Ovary (tissue), 9 donors: ENCODE results near the gene FER. TPM values are rescaled to one million over a fixed set of nuclear protein-coding genes. Genes with fewer than 3 reads are reported as not detected.

ENCODE experiments used
- DNase-seq, 5 donors: peaks; one replicate each; pipeline ENCODE4 v3.0.0-alpha.2; 2019 to 2020
- H3K27ac ChIP-seq, 2 donors: fragments of 200-600 bp; one replicate each; pipeline versions ENCODE4 v1.5.1 to v1.8.0; 2019 to 2022
- H3K27me3 ChIP-seq: fragments of 200-600 bp; one replicate; pipeline ENCODE4 v1.8.0; 2022
- H3K36me3 ChIP-seq: fragments of 200-600 bp; sonication (generic); one replicate; pipeline ENCODE4 v1.5.1; 2019
- H3K4me1 ChIP-seq: one replicate; pipeline ENCODE4 v1.8.1; 2013; ENCODE audit warnings: mild to moderate bottlenecking, moderate library complexity; ENCODE audit not compliant: insufficient read depth
- H3K4me3 ChIP-seq: fragments of 200-600 bp; sonication (generic); one replicate; pipeline ENCODE4 v1.5.1; 2017
- H3K9me3 ChIP-seq, 2 donors: fragments of 200-600 bp in 1 of 2; sonication (generic) in 1 of 2; one replicate each; pipeline versions ENCODE4 v1.5.1 to v1.8.1; 2013 to 2019; ENCODE audit warnings: mild to moderate bottlenecking in 1 of 2, moderate library complexity in 1 of 2
- CTCF ChIP-seq, 3 donors: fragments of 450-650 bp in 2 of 3; fragments of 200-600 bp in 1 of 3; IDR thresholded peaks; one replicate each; pipeline versions ENCODE4 v1.5.1 to v1.8.0; 2016 to 2022; ENCODE audit warnings: antibody characterized with exemption in 3 of 3, mild to moderate bottlenecking in 1 of 3
- EP300 ChIP-seq: sonication (generic); formaldehyde crosslinking; IDR thresholded peaks from one replicate; pipeline ENCODE4 v1.6.1; 2017; ENCODE audit warnings: antibody characterized with exemption
- POLR2A ChIP-seq: fragments of 450-650 bp; IDR thresholded peaks from one replicate; pipeline ENCODE4 v1.6.1; 2017; ENCODE audit warnings: antibody characterized with exemption, mild to moderate bottlenecking, moderate library complexity
- WGBS, 3 donors: extraction: QIAGEN DNeasy Blood & Tissue Kit in 1 of 3; methylation state at CpG; one replicate each; pipeline versions ENCODE4 v1.1.5 to v1.1.7; 2013 to 2017; 5-methylcytosine and 5-hydroxymethylcytosine counted together
- intact Hi-C, 4 donors: fragments of 100-400 bp; cut with DNase I; formaldehyde crosslinking; loops; one replicate each; pipeline versions ENCODE4 v1.11.0 to v1.15.1; 2022 to 2023
- polyA plus RNA-seq, 2 donors: library from polyadenylated mRNA; stranded (reverse); fragments of 200-250 nt in 1 of 2; fragments of 350-450 nt in 1 of 2; fragmentation: Illumina TruSeq in 1 of 2; extraction: RNeasy Lipid Tissue Mini Kit (QIAGEN cat#74804) in 1 of 2; gene quantifications; one replicate each; pipeline ENCODE4 v1.2.3, GENCODE V29; 2013 to 2014
- total RNA-seq, 7 donors: library from RNA; depleted of rRNA in 2 of 7; stranded (reverse); fragments of >200 nt in 2 of 7; fragmentation: NEBNext Ultra II Directional in 3 of 7; extraction: Animal tissue kit (Norgen Biotek cat#: 25700) in 3 of 7; gene quantifications; one replicate each; pipeline versions ENCODE4 v1.1.0 to v1.2.4, GENCODE V29; 2016 to 2023
- donor health status: DM: no; HTN: no; CAD: no; lungs with moderate emphysema.
- donor health status: DM: no; HTN: no; CAD: no.
- donor health status: Bipolar disorder and iron deficiency.
- donor health status: DM: yes; HTN: yes; CAD: no.
- donor health status: DM: no; HTN: no; CAD: no.
- donor health status: DM: yes; HTN: yes; CAD: no.

Gene FER
- total and polyA plus RNA-seq, 9 donors, result 3.0 to 36.0 (median 28.0) TPM

GRCh38 chr5:109035436-109035835 lies 287.7 kb downstream of the FER start:
- Histone ChIP-seq H3K27me3 (no peaks in the 10 kb centered on the region), H3K9me3 (no peaks in the 10 kb centered on the region), H3K27ac (no peak overlapping the region), H3K4me1 (no peaks in the 10 kb centered on the region), H3K36me3 (no peaks in the 10 kb centered on the region), H3K4me3 (no peak overlapping the region)
- TF ChIP-seq POLR2A, result no peak
- no peak for TF ChIP-seq EP300
- no peak for TF ChIP-seq CTCF (IDR thresholded peaks at IDR 0.05)
- 84 to 91% (median 85%) methylated on average over 4 of the region's 4 CpGs for WGBS, 3 donors
- intact Hi-C loops, result no loop called here
- no peak for DNase-seq

DNA sequence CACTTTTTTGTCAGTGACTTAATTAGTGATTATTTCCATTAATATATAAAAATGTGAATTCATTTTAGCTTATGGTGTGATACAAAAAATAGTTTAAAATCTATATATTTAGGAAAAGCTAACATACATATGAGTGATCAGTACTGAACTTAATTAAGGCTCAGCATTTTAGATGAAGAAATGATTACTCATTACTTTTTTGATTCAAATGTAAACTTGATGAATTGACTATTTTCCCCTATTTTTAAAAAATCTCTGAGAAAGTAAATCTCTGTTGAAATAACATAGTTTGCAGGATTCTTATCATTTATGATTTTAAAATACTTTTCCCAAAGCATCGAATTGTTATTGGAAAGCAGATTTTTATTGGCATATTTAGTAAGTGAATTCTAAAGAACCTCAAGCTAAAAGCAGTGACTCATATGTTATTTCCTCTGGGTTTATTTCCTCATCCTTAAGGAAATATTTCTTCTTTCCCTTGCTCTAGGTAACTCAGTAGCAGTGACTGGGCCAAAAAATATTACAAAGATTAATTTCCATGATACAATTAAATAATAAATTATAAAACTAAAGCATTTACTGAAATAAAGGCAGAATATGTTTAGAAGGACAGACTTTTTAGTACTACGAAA lies 290.6 kb downstream of the FER start:
- Histone ChIP-seq H3K4me1 (no peaks in the 10 kb centered on the region), H3K4me3 (no peak overlapping the region), H3K36me3 (no peaks in the 10 kb centered on the region), H3K27me3 (no peaks in the 10 kb centered on the region), H3K27ac (no peak overlapping the region), H3K9me3 (no peaks in the 10 kb centered on the region)
- no peak for TF ChIP-seq POLR2A
- no peak for TF ChIP-seq EP300
- TF ChIP-seq CTCF (IDR thresholded peaks at IDR 0.05), result no peak
- 72 to 88% (median 75%) methylated on average over 2 of the region's 2 CpGs for WGBS, 3 donors
- intact Hi-C loops, result no loop called here
- DNase-seq, result no peak

DNA sequence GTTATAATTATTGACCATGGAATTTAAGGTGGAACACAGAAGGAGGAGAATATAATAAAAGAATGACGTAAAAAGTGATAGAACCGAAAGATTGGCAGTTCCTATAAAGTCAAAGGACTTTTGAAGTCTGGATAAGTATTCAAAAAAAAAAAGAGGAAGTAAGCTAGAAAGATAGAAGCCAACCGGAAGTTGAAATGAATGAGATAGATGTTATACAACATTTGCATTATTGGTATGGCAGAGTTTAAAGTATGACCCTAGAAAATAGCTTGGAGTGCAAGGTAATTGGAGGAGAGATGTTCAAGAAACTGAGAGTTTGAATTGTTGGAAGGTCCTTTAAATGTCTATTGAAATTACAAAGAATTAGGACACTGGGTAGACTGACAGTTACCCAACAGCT lies 293.6 kb downstream of the FER start:
- WGBS, 3 donors, result 89 to 96% (median 94%) methylated on average over 3 of the region's 3 CpGs
- no peak for DNase-seq
- H3K36me3 ChIP-seq, result no peaks in the 10 kb centered on the region
- no peak overlapping the region for H3K27ac ChIP-seq
- no peaks in the 10 kb centered on the region for H3K9me3 ChIP-seq
- intact Hi-C loops, result no loop called here
- H3K27me3 ChIP-seq, result no peaks in the 10 kb centered on the region
- H3K4me1 ChIP-seq, result no peaks in the 10 kb centered on the region
- TF ChIP-seq EP300 (no peak), CTCF (IDR thresholded peaks at IDR 0.05) (no peak), POLR2A (no peak)
- no peak overlapping the region for H3K4me3 ChIP-seq

DNA sequence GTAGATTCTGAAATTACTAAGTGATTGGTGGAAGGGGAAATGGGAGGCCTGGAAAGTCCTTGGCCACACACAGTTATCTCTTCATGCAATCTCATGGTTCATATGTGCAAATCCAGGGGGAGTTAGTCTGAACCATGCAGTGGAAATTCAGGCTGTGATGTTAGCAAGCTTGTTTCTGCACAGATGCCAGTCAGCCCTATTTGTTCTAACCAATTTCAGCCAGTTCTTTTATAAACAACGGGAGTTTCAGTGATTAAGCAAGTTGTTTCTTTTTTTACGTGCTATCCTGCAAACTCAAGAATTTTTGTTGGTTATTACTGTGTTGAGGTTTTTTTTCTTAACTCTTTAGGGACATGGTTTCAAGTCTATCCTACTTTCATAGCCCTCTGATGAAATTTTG lies 298.0 kb downstream of the FER start:
- Histone ChIP-seq H3K27me3 (no peaks in the 10 kb centered on the region), H3K9me3 (no peaks in the 10 kb centered on the region), H3K4me3 (no peak overlapping the region), H3K36me3 (no peaks in the 10 kb centered on the region), H3K4me1 (no peaks in the 10 kb centered on the region), H3K27ac (no peak overlapping the region)
- DNase-seq, result no peak
- 5 to 9% (median 7%) methylated on average over 2 of the region's 2 CpGs for WGBS, 3 donors
- TF ChIP-seq CTCF (IDR thresholded peaks at IDR 0.05) (no peak), EP300 (no peak), POLR2A (no peak)
- intact Hi-C loops, result no loop called here
